Measurements from ENCODE around the gene DBI.

Gene DBI

GRCh38 chr2:119376810-119377209, 10.0 kb downstream of the DBI start:
- peaks cover 22% of the 10 kb centered on the region for H3K9me3 Mint-ChIP-seq
- no peak overlapping the region for H3K4me3 Mint-ChIP-seq
- peaks cover 8% of the 10 kb centered on the region for H3K27me3 Mint-ChIP-seq (ENCODE audit: low read depth)
- TF ChIP-seq CTCF (IDR thresholded peaks at IDR 0.05; ENCODE audit: unreplicated experiment in 3 of 3): no peak
- H3K27ac Mint-ChIP-seq: no peak overlapping the region
- H3K4me1 Mint-ChIP-seq: peaks cover 23% of the 10 kb centered on the region
- H3K36me3 Mint-ChIP-seq (ENCODE audit: low read depth): peaks cover 34% of the 10 kb centered on the region

GRCh38 chr2:119377294-119377992, 10.7 kb downstream of the DBI start:
- Mint-ChIP-seq H3K36me3 (ENCODE audit: low read depth) (peaks cover 28% of the 10 kb centered on the region), H3K27ac (peak overlapping the region in 1 of 3 experiments; percentile 25), H3K4me1 (peaks cover 23% of the 10 kb centered on the region), H3K9me3 (peaks cover 19% of the 10 kb centered on the region), H3K27me3 (ENCODE audit: low read depth) (peaks cover 8% of the 10 kb centered on the region), H3K4me3 (no peak overlapping the region)
- TF ChIP-seq CTCF (IDR thresholded peaks at IDR 0.05; ENCODE audit: unreplicated experiment in 3 of 3): no peak

- no peak for TF ChIP-seq CTCF (IDR thresholded peaks at IDR 0.05; ENCODE audit: unreplicated experiment in 3 of 3)
- H3K4me1 Mint-ChIP-seq: peaks cover 23% of the 10 kb centered on the region
These were observed 11.2 kb downstream of the DBI start for GRCh38 chr2:119377993-119378345.

GRCh38 chr2:119378566-119378965, 11.8 kb downstream of the DBI start:
- TF ChIP-seq CTCF (IDR thresholded peaks at IDR 0.05; ENCODE audit: unreplicated experiment in 3 of 3): no peak
- Mint-ChIP-seq H3K27ac (no peak overlapping the region), H3K36me3 (ENCODE audit: low read depth) (peaks cover 16% of the 10 kb centered on the region), H3K4me1 (peaks cover 23% of the 10 kb centered on the region), H3K27me3 (ENCODE audit: low read depth) (peaks cover 11% of the 10 kb centered on the region), H3K4me3 (no peak overlapping the region), H3K9me3 (peaks cover 15% of the 10 kb centered on the region)

More at GRCh38 chr2:119377993-119378345, 11.2 kb downstream of the DBI start:
- Mint-ChIP-seq H3K27me3 (ENCODE audit: low read depth) (peaks cover 8% of the 10 kb centered on the region), H3K27ac (peak overlapping the region; percentile 2 to 25 (median 7)), H3K36me3 (ENCODE audit: low read depth) (peaks cover 22% of the 10 kb centered on the region), H3K9me3 (peaks cover 17% of the 10 kb centered on the region), H3K4me3 (no peak overlapping the region)

DNA sequence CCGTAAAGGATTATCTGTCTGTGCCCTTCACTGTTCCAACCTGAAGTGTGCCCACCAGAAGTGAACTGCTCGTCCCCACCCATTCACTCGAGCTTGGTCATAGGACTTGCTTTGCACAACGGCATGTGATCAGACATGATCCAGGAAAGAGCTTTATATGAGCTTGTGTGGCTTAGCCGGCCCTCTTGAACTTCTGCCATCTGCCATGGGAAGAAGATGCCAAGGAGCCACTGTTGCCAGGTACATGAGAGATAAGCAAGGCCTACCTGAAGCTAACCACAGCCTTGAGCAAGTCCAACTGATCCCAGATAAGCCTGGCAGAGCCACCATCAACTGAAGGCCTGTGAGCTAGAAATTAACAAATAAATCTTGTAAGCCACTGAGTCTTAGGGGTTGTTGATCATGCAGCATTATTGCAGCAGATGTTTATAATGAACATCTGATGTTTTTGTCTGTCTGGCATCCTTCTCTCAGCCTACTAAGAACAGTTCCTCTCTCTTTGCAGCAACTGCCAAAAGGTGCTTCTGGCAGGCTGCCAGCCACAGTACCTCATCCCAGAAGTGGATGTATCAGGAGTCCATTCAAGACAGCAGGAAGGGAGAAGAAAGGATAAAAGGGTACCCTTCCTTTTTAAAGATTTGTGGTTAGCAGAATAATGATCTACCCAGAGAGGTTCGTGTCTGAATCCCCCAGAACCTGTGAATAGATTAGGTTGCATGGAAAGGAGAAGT, 16.8 kb downstream of the DBI start:
- Mint-ChIP-seq H3K4me1 (peaks cover 27% of the 10 kb centered on the region), H3K9me3 (no peaks in the 10 kb centered on the region), H3K36me3 (ENCODE audit: low read depth) (no peaks in the 10 kb centered on the region), H3K27me3 (ENCODE audit: low read depth) (peaks cover 4% of the 10 kb centered on the region), H3K27ac (peak overlapping the region in 2 of 3 experiments; percentile 32 to 50), H3K4me3 (no peak overlapping the region)
- no peak for TF ChIP-seq CTCF (IDR thresholded peaks at IDR 0.05; ENCODE audit: unreplicated experiment in 3 of 3)
